GM12878 (cell line): ENCODE measurements around the gene GATAD2B. TPM values are rescaled to one million over a fixed set of nuclear protein-coding genes. Genes with fewer than 3 reads are reported as not detected.
A peak's percentile ranks its signal among the peaks of the same experiment; 100 is the strongest.

ENCODE experiments used
- BHLHE40 ChIP-seq, 2 experiments: fragments of 450-650 bp in 1 of 2; IDR thresholded peaks; 2 replicates each; pipeline ENCODE4 v1.6.1; 2011 to 2017; ENCODE audit warnings: low read depth in 2 of 2, borderline replicate concordance in 1 of 2, improper control_type of control experiment in 1 of 2, low read length in 1 of 2, mild to moderate bottlenecking in 1 of 2
- CBFB ChIP-seq: IDR thresholded peaks from 2 replicates; pipeline ENCODE4 v1.6.1; 2016; ENCODE audit warnings: antibody characterized with exemption, low read depth
- CREM ChIP-seq: IDR thresholded peaks from 2 replicates; pipeline ENCODE4 v1.6.1; 2014; ENCODE audit warnings: antibody characterized with exemption, low read depth
- ESRRA ChIP-seq: IDR thresholded peaks from 2 replicates; pipeline ENCODE4 v1.6.1; 2012; ENCODE audit warnings: mild to moderate bottlenecking, low read length, improper control_type of control experiment
- IKZF1 ChIP-seq: fragments of 450-650 bp; conservative IDR thresholded peaks from 2 replicates; pipeline ENCODE4 v1.6.1; 2017; ENCODE audit warnings: antibody characterized with exemption, mild to moderate bottlenecking
- IRF4 ChIP-seq: IDR thresholded peaks from 2 replicates; pipeline ENCODE4 v1.6.1; 2011; ENCODE audit warnings: low read depth, low read length
- MEF2A ChIP-seq: IDR thresholded peaks from 2 replicates; pipeline ENCODE4 v1.6.1; 2011; ENCODE audit warnings: low read depth, mild to moderate bottlenecking, low read length, moderate library complexity; ENCODE audit not compliant: insufficient read depth
- MYB ChIP-seq: fragments of 150-350 bp; IDR thresholded peaks from 2 replicates; pipeline ENCODE4 v1.6.1; 2014; ENCODE audit warnings: mild to moderate bottlenecking, low read depth, low read length, borderline replicate concordance
- NFYB ChIP-seq: IDR thresholded peaks from 2 replicates; pipeline ENCODE4 v1.6.1; 2011; ENCODE audit warnings: low read depth, mild to moderate bottlenecking, low read length, improper control_type of control experiment, moderate library complexity; ENCODE audit not compliant: insufficient read depth
- NRF1 ChIP-seq: conservative IDR thresholded peaks from 2 replicates; pipeline ENCODE4 v1.6.1; 2011; ENCODE audit warnings: mild to moderate bottlenecking, low read depth, low read length, improper control_type of control experiment
- RCOR1 ChIP-seq: conservative IDR thresholded peaks from 2 replicates; pipeline ENCODE4 v1.6.1; 2012; ENCODE audit warnings: low read depth, low read length, improper control_type of control experiment
- SIN3A ChIP-seq: IDR thresholded peaks from 2 replicates; pipeline ENCODE4 v1.6.1; 2012; ENCODE audit warnings: low read depth, low read length, improper control_type of control experiment
- SRF ChIP-seq, 2 experiments: IDR thresholded peaks; 2 replicates each; pipeline ENCODE4 v1.6.1; 2011; ENCODE audit warnings: low read depth in 2 of 2, low read length in 2 of 2, mild to moderate bottlenecking in 1 of 2, moderate library complexity in 1 of 2
- SUZ12 ChIP-seq: fragments of 200-600 bp; sonication (generic); IDR thresholded peaks from one replicate; pipeline ENCODE4 v1.6.1; 2018; ENCODE audit warnings: antibody characterized with exemption, mild to moderate bottlenecking; ENCODE audit not compliant: unreplicated experiment
- TAF1 ChIP-seq: IDR thresholded peaks from 2 replicates; pipeline ENCODE4 v1.6.1; 2011; ENCODE audit warnings: mild to moderate bottlenecking, low read depth, low read length, borderline replicate concordance
- ZNF217 ChIP-seq: fragments of 450-650 bp; IDR thresholded peaks from 2 replicates; pipeline ENCODE4 v1.6.1; 2017; ENCODE audit warnings: antibody characterized with exemption, mild to moderate bottlenecking
- ZNF274 ChIP-seq: IDR thresholded peaks from one replicate; pipeline ENCODE4 v1.8.0; 2011; ENCODE audit not compliant: insufficient read length, insufficient read depth
- polyA plus RNA-seq, 11 experiments: library from polyadenylated mRNA; depleted of rRNA in 4 of 11; unstranded in 6 of 11; stranded (reverse) in 5 of 11; fragments of >200 nt; fragmentation: Nextera tagmentation in 4 of 11; fragmentation: Illumina TruSeq in 1 of 11; extraction: Ambion mirVana in 4 of 11; extraction: Trizol in 1 of 11; gene quantifications; 1 replicate in 1 of 11; 2 replicates in 10 of 11; pipeline versions ENCODE4 v1.2.1 to v1.2.3, GENCODE V29; 2011 to 2016; ENCODE audit warnings: inconsistent platforms in 2 of 11, missing spikeins in 2 of 11, low read depth in 1 of 11
- total RNA-seq, 4 experiments: library from RNA; depleted of rRNA in 3 of 4; stranded (reverse); fragments of >200 nt in 3 of 4; fragmentation: Illumina TruSeq in 1 of 4; extraction: Trizol in 1 of 4; gene quantifications; 2 replicates each; pipeline versions ENCODE4 v1.2.1 to v1.2.3, GENCODE V29; 2013 to 2021
- TF ChIP-seq, protein P1 (sequence below): IDR thresholded peaks from 2 replicates; pipeline ENCODE4 v1.6.1; 2011; ENCODE audit warnings: borderline replicate concordance, low read depth, mild to moderate bottlenecking, moderate library complexity, low read length; ENCODE audit not compliant: insufficient read depth, poor library complexity, severe bottlenecking
- TF ChIP-seq, protein P2 (sequence below): fragments of 150-350 bp; IDR thresholded peaks from 2 replicates; pipeline ENCODE4 v1.6.1; 2016; ENCODE audit warnings: low read depth, low read length
- TF ChIP-seq, protein P3 (sequence below), 3 experiments: IDR thresholded peaks in 2 of 3; conservative IDR thresholded peaks in 1 of 3; 2 replicates each; pipeline ENCODE4 v1.5.1; 2011; ENCODE audit warnings: low read depth in 3 of 3, low read length in 3 of 3, mild to moderate bottlenecking in 3 of 3, control low read depth in 2 of 3, moderate library complexity in 2 of 3, inconsistent platforms in 1 of 3, mixed read lengths in 1 of 3; ENCODE audit not compliant: control insufficient read depth in 2 of 3, insufficient read depth in 1 of 3; ENCODE audit errors: extremely low read depth in 1 of 3
- TF ChIP-seq, protein P4 (sequence below): IDR thresholded peaks from 2 replicates; pipeline ENCODE4 v1.6.1; 2011; ENCODE audit warnings: low read depth, low read length, improper control_type of control experiment, borderline replicate concordance

Gene GATAD2B
- total and polyA plus RNA-seq, 10 of the 15 experiments (the other 5 are each of a cell fraction or from before 2014, with no cell fraction given) = 2.4 to 63.1 (median 8.7) TPM

DNA sequence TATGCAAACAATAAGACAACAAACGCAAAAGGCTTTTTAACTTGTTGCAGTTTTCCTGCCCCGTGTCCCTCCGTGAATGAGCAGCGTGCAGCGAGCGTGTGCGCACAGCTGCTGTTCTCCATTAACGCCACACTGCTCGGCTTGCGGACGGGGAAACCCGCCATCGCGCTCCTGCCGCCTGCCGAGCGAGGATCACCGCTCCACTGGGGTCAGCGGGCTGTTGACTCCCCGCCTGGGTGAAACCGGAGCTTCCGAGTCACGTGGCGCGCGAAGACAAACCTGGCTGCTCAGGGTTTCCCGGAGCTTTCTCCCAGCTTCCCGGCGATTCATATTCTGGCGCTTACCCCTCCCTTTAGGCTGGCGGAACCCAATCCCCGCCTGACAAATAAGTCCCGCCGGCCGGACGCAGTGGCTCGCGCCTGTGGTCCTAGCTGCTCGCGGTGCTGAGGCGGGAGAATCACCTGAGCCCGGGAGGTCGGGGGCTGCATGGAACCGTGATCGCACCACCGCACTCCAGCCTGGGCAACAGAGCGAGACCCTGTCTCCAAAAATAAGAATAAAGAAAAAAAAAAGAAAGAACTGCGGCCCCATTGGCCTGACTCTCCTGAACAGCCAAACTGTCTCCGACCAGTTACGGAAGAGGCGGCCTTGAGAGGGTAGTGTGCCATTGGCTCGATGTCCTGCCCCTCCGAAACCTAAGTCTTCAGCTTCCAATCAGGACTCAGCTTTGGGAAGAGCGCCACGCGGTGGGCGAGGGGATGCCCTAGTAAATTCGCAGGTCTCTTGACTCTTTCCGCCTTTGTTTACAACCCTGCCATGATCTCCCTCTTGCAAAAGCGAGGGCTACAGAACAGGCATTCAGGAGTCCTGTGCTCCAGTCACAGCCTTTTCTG, 44.6 kb upstream of the GATAD2B start, which contains the start of gene CREB3L4 (continued):
- TF ChIP-seq NFYB (peak; percentile 98), ZNF274 (no peak), SIN3A (peak; percentile 87), MYB (no peak), ZNF217 (no peak), CBFB (peak; percentile 67; the same call in 1 of the 2 replicates), RCOR1 (0 out of 2 replicates have a peak, but pooled peaks have one; percentile 40), MEF2A (0 out of 2 replicates have a peak, but pooled peaks have one; percentile 32), NRF1 (no peak), SRF (IDR thresholded peaks at IDR 0.05; ENCODE audit: low read depth in 2 of 2, low read length in 2 of 2) (0 out of 4 replicates have a peak, but pooled peaks of 1 of the 2 experiments have one; percentile 6), SUZ12 (no peak), TAF1 (peak; percentile 63), CREM (peak; percentile 33; the same call in 1 of the 2 replicates), BHLHE40 (IDR thresholded peaks at IDR 0.05; ENCODE audit: borderline replicate concordance in 1 of 2, low read depth in 2 of 2, low read length in 1 of 2) (peak; percentile 86 to 90), ESRRA (0 out of 2 replicates have a peak, but pooled peaks have one; percentile 33), IRF4 (no peak), IKZF1 (peak; percentile 95)
- TF ChIP-seq, protein P1, sequence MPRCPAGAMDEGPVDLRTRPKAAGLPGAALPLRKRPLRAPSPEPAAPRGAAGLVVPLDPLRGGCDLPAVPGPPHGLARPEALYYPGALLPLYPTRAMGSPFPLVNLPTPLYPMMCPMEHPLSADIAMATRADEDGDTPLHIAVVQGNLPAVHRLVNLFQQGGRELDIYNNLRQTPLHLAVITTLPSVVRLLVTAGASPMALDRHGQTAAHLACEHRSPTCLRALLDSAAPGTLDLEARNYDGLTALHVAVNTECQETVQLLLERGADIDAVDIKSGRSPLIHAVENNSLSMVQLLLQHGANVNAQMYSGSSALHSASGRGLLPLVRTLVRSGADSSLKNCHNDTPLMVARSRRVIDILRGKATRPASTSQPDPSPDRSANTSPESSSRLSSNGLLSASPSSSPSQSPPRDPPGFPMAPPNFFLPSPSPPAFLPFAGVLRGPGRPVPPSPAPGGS = no peak
- TF ChIP-seq, protein P2, sequence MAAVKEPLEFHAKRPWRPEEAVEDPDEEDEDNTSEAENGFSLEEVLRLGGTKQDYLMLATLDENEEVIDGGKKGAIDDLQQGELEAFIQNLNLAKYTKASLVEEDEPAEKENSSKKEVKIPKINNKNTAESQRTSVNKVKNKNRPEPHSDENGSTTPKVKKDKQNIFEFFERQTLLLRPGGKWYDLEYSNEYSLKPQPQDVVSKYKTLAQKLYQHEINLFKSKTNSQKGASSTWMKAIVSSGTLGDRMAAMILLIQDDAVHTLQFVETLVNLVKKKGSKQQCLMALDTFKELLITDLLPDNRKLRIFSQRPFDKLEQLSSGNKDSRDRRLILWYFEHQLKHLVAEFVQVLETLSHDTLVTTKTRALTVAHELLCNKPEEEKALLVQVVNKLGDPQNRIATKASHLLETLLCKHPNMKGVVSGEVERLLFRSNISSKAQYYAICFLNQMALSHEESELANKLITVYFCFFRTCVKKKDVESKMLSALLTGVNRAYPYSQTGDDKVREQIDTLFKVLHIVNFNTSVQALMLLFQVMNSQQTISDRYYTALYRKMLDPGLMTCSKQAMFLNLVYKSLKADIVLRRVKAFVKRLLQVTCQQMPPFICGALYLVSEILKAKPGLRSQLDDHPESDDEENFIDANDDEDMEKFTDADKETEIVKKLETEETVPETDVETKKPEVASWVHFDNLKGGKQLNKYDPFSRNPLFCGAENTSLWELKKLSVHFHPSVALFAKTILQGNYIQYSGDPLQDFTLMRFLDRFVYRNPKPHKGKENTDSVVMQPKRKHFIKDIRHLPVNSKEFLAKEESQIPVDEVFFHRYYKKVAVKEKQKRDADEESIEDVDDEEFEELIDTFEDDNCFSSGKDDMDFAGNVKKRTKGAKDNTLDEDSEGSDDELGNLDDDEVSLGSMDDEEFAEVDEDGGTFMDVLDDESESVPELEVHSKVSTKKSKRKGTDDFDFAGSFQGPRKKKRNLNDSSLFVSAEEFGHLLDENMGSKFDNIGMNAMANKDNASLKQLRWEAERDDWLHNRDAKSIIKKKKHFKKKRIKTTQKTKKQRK = 0 out of 2 replicates have a peak, but pooled peaks have one; percentile 20
- TF ChIP-seq, protein P3, sequence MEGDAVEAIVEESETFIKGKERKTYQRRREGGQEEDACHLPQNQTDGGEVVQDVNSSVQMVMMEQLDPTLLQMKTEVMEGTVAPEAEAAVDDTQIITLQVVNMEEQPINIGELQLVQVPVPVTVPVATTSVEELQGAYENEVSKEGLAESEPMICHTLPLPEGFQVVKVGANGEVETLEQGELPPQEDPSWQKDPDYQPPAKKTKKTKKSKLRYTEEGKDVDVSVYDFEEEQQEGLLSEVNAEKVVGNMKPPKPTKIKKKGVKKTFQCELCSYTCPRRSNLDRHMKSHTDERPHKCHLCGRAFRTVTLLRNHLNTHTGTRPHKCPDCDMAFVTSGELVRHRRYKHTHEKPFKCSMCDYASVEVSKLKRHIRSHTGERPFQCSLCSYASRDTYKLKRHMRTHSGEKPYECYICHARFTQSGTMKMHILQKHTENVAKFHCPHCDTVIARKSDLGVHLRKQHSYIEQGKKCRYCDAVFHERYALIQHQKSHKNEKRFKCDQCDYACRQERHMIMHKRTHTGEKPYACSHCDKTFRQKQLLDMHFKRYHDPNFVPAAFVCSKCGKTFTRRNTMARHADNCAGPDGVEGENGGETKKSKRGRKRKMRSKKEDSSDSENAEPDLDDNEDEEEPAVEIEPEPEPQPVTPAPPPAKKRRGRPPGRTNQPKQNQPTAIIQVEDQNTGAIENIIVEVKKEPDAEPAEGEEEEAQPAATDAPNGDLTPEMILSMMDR (IDR thresholded peaks at IDR 0.05 in 2 of 3, conservative IDR thresholded peaks at IDR 0.05 in 1 of 3; ENCODE audit: control insufficient read depth in 2 of 3, extremely low read depth in 1 of 3, insufficient read depth in 1 of 3, low read depth in 3 of 3, low read length in 3 of 3) = peak; percentile 25 to 63 (median 55); a peak in 5 of 6 replicates
- TF ChIP-seq, protein P4, sequence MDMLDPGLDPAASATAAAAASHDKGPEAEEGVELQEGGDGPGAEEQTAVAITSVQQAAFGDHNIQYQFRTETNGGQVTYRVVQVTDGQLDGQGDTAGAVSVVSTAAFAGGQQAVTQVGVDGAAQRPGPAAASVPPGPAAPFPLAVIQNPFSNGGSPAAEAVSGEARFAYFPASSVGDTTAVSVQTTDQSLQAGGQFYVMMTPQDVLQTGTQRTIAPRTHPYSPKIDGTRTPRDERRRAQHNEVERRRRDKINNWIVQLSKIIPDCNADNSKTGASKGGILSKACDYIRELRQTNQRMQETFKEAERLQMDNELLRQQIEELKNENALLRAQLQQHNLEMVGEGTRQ = peak; percentile 57
